ENCODE results near the gene PLXDC2.

Gene PLXDC2

DNA sequence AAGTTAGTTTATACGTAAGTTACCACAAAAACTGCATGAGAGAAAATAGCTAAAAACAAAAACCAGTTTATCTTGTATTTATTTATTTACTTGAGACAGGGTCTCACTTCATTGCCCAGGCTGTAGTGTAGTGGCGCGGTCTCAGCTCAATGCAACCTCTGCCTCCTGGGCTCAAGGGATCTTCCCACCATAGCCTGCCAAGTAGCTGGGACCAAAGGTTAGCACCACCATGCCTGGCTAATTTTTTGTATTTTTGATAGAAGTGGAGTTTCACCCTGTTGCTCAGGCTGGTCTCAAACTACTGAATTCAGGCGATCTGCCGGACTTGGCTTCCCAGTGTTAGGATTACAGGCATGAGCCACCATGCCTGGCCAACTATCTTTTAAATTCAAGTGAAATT, 277.4 kb downstream of the PLXDC2 start:
- FAIRE-seq (no peak), DNase-seq (ENCODE audit: insufficient read length, low spot score) (no peak)

DNA sequence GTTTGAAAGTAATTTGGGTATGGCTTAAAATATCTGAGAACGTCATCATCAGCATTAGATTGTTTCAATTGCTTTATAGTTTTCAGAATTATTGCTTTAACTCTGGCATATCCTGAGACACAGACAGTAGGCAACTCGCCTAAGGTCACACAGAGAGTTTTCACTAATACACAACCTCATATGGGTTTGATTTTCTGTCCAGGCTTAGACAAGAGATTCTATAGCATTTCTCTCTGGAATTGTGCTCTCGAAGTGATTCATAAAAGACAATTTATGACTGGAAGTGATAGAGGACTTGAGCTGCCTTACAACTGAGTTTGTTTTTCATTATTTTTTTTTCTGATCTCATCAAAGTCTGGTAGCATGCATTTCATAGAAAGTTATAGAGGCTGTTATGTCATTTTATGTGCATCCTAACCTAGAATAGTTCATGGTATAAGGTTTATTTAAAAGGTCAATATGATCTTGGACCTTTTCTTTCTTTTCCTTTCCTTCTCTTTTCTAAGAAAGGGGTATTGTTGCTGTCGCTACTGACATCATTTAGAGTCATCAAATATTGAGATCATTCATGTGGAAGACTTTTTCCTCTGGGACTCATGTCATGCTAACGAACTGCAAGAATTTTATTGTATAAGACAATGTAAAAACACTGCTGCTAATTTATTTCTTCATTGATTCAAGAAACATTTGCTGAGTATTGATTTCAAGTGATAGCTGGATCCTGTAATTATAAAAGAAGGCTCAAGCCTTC, 278.2 kb downstream of the PLXDC2 start:
- DNase-seq (ENCODE audit: insufficient read length, low spot score), result no peak
- no peak for FAIRE-seq

DNA sequence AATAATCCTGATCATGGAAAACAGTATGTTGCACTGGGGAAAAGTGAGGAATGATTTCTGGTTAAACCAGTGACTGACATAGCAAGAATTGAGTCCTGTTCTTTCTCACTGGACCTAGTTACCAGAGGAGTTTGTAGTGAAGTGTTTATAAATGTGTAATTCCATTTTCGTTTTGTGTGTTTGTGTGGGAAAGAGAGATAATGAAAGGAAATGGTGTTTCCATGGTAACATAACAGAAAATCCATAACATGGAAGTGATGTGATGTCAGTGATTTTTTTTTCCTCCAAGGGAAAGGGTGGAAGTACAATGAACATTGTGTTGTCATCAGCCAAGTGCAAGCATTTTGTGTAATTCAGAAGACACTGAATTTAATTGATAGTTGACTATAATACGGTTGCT, 283.9 kb downstream of the PLXDC2 start:
- FAIRE-seq (no peak), DNase-seq (ENCODE audit: insufficient read length, low spot score) (no peak)

DNA sequence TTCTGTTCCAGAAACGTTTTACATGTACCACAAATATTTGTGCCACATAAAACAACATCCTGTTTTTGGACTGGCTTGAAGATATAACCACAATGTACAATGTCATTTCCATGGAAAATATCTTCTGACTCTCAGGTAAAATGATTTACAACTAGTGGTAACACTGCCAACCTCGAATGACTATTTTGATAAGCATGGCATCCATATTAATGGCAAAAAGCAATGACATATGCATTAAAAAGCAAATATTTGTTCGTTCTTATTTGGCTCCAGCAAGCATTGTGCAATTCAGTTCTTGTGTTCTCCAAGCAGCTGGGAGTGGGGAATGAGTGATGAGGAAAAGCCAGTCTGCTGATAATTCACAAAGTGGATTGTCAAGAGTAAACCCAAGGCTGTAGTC, 289.0 kb downstream of the PLXDC2 start:
- FAIRE-seq, result no peak
- no peak for DNase-seq (ENCODE audit: insufficient read length, low spot score)

DNA sequence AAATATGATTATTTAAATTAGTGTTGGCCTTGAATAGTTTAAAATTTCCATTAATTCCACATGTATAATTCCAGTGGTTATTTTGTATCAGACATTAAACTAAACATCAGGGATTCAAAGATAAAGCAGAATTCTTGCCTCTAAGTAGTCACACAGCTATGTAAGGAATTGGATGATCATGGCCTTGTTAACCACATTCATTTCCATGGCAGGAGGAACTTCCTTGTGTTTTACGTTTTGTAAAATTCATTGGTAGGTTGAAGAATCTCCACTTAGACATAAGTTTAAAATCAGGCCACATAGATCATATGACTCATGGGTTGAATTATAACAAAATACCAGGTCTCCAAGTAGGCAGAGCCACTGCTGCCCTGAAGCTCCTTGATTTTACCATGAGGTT, 289.7 kb downstream of the PLXDC2 start:
- no peak for FAIRE-seq
- no peak for DNase-seq (ENCODE audit: insufficient read length, low spot score)

DNA sequence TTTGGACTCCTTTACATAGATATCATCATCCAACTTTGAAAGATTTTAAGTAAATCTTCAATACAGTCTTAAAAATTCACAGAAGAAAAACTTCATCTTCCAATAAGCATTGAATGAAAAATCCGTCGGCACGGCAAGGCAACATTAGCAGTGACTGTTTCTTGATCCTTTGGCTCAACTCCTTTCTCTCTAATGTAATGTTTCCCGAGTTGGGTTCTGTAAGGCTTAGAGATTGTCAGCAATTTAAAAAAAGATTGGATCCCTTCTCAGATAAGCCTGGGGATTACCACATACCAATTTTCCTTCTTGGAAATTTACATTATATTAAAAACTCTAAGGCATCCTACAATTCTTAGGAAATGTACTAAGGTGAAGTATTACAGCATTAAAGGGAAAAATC, 291.8 kb downstream of the PLXDC2 start:
- no peak for FAIRE-seq
- no peak for DNase-seq (ENCODE audit: insufficient read length, low spot score)

DNA sequence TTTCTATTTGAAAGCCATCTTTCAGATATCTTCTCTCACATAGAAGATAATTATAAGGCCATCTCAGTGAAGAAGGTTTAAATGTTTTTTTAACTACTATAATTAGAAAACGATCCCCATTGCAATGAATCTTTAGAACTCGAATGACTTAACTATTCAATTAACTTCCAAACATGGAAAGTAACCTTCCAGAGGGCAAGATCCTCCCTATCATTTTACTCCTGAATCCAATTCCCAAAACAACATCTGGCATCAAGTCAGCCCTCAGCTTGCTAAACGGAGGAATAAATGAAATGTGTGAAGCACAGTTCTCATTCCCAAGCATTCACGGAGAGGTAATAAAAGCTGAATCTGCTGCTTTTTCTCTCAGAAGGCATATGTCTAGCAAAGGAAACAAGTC, 293.4 kb downstream of the PLXDC2 start:
- DNase-seq (ENCODE audit: insufficient read length, low spot score) (no peak), FAIRE-seq (no peak)

DNA sequence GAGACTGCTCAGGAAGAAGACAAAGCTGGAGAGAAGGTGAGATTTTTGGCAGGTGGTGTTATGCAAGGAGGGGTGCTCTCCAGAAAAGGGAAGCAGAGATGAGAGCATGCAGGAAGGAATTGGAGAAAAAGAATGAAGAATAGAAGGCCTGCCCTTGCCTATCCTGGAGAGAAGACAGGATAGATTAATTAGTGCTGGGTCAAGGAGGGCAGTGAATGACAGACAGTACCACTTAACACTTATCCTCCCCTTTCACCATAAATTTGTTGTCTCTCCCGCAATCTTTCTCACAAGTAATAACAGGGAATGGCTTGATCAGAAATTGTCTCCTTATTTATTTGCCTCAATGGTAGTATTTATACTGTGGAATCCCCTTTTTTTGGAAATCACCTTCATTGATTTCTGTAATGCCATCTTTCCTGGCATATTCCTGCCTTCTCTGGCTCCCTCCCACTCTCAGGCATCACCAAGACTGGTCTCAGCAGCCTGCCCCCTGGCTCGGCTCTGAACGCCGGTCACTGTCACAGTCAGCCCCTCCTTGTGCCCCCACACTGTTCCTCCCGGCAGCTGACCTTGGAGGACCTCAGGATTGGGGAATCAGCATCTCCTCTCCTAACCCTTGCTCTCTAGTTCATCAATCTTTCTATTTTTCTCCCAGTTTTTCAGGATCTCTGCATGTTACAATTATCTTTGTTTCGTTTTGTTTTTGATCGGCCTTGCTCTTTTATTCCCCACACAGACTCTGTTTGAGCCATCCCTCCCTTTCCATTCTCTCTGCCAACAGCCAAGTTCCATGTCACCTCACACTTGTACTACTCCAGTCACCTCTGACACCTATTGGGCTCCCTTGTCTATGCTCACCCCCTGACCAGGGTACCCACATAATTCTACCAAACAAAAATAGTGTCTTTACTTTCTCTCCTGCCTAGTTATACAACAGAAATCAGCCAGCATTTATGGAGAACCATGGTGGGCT, 294.2 kb downstream of the PLXDC2 start:
- FAIRE-seq (no peak), DNase-seq (ENCODE audit: insufficient read length, low spot score) (no peak)

DNA sequence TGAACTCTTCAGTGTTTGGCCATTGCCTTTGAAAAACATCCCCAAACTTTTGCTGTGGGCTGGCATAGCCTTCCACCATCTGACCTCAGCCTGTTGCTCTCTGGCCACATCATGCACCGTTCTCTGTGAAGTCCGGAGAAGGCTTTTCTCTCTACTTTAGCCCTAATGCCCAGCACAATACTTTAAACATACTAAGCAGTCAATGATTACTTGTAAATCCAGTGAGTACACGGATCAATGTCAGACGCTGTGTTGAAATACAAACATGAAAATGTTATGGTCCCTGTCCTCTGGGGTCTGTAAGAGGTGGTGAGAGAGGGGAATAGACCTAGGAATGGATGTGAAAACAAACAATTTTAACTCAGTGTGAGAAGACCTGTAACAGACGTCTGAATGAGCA, 297.9 kb downstream of the PLXDC2 start:
- FAIRE-seq, result no peak
- DNase-seq (ENCODE audit: insufficient read length, low spot score), result no peak

DNA sequence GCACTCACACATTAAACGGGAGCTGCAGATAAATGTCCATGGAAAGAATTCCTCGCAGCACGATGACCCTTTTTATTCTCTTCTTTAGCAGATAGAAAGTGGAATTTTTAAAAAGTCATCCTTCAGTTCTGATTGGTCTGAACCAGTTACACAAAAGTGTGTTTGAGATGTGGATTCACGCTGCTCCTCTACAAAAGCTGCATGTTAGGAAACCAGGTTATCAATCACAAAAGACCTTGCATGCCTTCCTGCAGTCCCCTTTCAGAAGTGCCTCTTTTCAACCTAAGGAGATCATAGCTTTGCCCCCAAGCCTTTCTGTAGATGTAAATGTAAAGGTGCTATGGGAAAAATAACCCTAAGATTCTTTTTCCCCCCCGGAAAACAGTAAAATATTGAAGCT, 299.7 kb downstream of the PLXDC2 start:
- no peak for DNase-seq (ENCODE audit: insufficient read length, low spot score)
- FAIRE-seq, result no peak

DNA sequence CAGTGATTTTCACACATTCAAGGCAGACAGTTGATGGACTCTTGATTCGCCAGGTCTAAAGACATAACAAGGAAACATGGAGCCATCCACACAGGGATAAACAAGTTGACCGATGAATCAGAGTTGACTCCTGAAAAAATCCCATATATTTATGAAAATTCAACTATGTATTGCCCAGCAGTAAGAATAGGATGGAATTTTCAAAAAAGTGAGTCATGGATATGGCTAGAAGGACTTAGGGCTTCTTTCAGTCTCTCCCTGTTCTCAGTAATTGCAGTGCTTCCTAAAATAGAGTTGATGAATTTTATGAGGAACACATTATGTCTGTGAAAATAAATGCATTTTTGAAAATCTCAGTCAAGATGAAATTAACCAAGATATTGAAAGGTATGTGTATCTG, 301.2 kb downstream of the PLXDC2 start:
- no peak for FAIRE-seq
- DNase-seq (ENCODE audit: insufficient read length, low spot score), result no peak

DNA sequence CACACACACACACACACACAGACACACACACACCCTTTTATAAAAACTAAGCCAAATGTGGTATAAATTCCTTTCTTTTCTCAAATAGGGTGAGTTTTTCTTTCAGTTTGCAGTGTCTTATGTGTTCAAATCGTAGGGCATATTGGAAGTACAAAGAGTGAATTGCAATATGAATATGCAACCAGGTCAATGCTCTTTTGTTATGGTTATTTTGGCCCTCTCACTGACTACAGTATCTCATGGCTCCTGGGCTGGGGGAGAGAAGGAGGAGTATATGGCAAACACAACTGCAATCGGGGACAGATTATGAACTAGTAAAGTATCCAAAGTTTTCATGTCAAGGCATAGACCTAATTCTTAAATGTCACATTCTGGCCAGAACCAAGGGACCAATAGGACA, 301.9 kb downstream of the PLXDC2 start:
- FAIRE-seq (no peak), DNase-seq (ENCODE audit: insufficient read length, low spot score) (no peak)

DNA sequence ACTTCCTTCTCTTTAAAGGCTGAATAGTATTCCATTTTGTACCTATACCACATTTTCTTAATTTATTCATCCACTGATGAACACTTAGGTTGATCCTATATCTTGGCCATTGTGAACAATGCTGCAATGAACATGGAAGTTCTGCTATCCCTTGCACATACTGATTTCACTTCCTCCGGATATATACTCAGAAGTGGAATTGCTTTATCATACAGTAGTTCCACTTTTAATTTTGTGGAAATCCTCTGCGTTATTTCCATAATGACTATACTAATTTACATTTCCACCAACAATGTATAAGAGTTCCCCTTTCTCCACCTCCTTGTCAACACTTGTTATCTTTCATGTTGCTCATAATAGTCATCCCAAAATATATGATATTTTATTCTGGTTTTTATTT, 312.6 kb downstream of the PLXDC2 start:
- FAIRE-seq, result no peak

DNA sequence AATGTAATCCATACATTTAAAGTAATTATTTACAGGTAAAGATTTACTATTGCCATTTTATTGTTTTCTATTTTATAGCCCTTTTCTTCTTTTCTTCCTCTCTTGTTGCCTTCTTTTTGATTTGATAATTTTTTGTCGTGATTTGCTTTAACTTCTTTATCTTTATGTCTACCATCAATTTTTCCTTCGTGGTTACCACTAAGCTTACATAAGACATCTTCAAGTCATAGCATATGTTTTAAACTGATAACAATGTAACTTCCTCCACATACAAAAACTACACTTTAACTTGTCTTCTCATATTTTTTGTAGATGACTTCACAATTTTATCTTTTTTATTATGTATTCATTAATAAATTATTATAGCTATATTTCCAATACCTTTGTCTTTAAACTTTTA, 316.6 kb downstream of the PLXDC2 start:
- no peak for FAIRE-seq
- DNase-seq (ENCODE audit: insufficient read length, low spot score), result no peak

More for the DNA sequence above, 312.6 kb downstream of the PLXDC2 start:
- DNase-seq (ENCODE audit: insufficient read length, low spot score), result no peak

DNA sequence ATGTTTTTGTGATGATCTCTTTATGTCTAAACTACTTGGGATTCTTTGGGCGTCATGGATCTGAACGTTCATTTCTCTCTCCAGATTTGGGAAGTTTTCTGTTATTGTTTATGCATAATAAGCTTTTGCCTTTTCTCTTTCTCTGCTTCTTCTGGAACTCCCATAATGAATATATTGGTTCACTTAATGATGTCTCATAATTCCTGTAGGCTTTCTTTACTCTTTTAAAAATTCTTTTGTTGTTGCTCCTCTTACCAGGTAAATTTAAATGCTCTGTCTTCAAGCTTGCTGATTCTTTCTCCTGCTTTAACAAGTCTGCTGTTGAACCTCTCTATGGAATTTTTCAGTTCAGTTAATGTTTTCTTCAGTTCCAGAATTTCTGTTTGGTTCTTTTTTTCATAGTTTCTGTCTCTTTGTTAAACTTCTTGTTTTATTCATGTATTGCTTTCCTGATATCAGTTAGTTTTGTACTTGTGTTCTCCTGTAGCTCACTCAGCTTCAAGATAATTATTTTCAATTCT, 317.5 kb downstream of the PLXDC2 start:
- FAIRE-seq (no peak), DNase-seq (ENCODE audit: insufficient read length, low spot score) (no peak)

DNA sequence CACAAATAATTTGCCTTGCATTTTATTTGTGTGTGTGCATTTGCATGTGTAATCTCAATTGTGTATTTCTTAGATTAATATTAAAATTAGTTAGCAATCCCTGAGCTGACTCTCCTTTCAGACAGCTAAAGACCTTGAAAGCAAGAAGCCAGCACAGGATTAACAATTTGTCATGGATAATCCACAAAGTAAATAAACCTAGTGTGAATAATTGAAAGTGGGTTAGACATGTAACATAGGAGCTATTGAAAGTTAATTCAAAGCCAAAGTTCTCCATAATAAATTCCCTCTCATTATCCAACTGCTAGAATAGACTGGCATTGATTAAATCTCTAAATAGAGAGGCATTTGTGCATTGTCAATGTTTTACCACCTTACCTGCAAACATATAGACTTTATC, 326.1 kb downstream of the PLXDC2 start:
- DNase-seq (ENCODE audit: insufficient read length, low spot score), result no peak
- FAIRE-seq, result no peak

DNA sequence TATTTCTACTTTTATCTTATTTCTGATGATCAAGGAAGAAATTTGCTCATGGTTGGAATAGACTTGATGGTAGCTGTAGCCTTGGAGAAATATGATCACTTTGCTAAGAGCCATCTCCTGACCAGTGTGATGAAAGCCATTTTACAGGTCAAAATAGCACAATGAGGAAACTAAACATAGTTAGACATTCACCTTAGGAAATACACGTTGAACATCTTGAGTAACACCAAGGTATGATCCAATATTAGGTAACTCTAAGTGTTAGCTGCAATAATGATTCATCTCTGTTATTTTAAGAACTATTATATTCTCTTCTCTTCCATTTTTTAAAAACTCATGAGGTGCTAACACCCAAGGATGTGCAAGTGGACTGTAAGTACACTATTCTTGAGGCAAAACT, 328.0 kb downstream of the PLXDC2 start:
- FAIRE-seq, result no peak

DNA sequence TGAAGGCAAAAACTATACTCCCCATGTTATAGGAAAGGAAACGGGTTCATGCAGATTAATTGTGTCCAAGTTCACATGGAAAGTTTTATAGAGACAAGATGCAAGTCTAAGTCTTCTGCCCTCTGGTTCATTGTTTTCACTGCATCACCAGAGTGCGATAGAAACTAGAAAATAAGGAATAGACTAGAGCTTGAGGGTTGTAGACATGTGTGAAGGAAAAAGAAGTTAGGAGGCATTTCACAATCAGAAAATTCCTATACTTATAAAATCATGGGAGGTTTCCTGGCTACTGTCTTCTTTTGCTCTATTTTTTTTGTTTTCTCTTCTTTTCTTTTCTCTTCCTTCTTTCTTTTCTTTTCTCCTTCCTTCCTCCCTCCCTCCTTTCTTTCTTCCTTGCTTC, 329.8 kb downstream of the PLXDC2 start:
- no peak for DNase-seq (ENCODE audit: insufficient read length, low spot score)

More for the DNA sequence above, 328.0 kb downstream of the PLXDC2 start:
- DNase-seq (ENCODE audit: insufficient read length, low spot score), result no peak

DNA sequence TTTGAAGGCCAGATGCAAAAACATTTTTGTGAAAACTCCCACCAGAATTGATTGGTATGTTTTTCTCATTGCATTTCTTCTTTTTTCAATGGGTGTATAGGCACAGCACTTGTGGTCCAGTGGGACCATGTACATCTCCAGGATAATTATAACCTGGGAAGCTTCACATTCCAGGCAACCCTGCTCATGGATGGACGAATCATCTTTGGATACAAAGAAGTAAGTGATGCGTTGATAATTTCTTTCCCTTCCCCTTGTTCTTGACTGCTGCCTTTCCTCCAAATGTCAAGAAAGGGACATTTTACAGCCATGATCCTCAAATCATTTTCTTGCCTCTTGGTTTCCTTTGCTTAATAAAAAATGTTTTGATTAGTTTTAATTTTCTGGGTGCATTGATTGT, 331.5 kb downstream of the PLXDC2 start:
- DNase-seq (ENCODE audit: insufficient read length, low spot score) (no peak), FAIRE-seq (no peak)

More for the DNA sequence above, 329.8 kb downstream of the PLXDC2 start:
- FAIRE-seq, result no peak

DNA sequence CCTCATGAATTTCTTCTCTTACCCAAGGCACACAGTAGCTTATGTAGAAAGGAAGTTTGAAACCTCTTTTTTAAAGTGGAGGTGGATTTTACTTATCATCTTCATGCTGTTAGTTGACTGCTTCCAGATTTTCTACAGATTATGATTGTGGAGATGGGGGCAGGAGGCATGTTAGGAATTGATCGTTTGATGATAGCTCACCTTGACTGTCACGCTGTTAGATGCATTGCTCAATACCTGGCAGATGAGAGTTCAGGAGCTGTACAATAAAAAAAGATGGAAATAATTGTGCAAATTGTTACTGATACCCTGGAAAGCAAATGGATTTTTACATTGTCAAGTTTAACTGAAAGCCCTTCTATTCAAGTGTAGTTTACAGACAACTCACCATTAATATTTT, 340.3 kb downstream of the PLXDC2 start:
- DNase-seq (ENCODE audit: insufficient read length, low spot score), result no peak
- no peak for FAIRE-seq

DNA sequence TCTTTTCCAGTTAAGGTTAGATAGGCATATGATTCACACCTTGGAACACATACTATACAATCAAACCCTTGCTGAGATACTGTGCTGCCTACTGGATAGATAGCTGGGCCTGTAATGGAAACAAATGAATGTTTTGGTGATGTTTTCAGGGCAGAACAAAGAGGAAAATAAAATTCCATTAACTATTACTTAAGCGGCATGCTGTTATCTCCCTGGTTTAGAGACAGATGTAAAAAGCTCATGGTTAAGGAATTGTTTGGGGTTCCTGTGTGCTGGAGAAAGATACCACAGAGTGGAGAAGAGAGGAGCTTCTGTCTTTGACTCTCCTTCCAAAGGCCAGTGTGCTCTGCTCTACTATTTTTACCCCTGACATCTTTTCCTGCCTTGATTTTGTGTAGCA, 341.1 kb downstream of the PLXDC2 start:
- FAIRE-seq, result no peak

DNA sequence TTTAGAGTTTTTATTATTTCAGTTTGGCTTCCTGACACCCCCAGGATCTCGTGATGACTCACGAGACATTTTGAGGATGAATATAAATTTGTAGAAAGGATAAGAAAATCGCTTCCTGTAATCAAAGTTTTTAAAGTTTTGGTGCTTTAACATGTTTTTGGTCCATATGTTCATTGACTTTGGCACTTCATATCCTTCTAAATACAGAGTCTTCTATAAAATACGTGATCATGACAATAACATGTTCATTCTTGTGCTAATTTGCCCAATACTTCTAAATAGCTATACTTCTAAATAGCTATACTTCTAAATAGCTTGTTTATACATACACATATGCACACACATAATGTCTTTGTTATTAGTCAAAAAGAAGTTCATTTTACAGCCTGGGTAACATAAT, 341.9 kb downstream of the PLXDC2 start:
- FAIRE-seq (no peak), DNase-seq (ENCODE audit: insufficient read length, low spot score) (no peak)

More for the DNA sequence above, 341.1 kb downstream of the PLXDC2 start:
- no peak for DNase-seq (ENCODE audit: insufficient read length, low spot score)

Data from GM19239 (cell line).